A204.1 (cell line): ENCODE measurements around the gene ATP2C2.

Experiments
- FAIRE-seq: peaks from 2 replicates; lab custom pipeline; 2012; peaks lifted over from hg19 to GRCh38; lab: Jason Lieb, UNC

The ATP2C2 gene

GRCh38 chr16:84499638-84500037 is 131.3 kb downstream of the ATP2C2 start:
- FAIRE-seq = no peak

DNA sequence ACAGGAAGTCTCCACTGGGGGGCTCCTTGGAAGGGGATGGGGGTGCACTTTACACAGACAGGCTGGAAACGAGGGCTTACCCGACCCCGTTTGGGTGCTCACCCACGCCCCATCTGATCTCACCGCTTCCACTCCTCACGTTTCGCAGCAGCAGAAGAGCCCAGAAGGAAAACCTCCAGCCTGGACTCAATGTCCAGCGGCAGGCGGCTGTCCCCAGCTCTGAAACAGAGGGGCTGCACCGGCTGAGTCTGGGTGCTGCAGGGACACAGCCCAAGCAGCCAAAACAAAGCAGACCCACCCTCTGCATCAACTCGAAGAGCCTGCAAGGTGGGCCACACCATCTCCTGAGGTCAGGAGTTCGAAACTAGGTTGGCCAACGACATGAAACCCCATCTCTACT is 132.2 kb downstream of the ATP2C2 start:
- no peak for FAIRE-seq

DNA sequence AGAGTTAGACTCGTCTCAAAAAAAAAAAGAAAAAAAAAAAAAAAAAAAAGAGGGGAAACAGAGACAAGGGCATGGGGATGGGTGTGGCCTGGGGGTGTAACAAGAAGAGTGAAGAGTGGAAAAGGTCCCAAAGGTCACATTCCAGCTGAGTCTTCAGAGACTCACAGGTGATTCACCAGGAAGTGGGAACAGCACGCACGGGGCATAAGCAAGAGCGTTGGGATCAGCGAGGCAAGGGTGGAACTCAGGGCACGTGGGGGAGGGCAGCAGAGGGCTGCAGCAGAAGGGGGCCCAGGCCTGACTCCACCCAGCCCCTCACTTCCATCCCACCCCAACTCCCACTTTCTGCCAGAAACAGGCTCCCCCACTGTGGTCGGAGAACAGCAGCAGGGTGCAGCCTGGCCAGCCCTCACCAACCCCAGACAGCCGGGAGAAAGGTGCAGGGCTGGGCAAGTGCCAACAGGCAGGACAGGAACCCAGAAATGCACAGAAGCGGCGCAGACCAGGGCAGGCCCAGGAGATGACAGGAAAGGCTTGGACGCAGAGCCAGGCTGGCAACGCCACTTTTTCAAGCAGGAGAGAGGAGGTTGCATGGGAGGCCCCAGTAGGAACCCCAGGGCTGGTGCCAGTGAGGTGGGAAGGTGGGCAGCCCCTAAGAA is 132.9 kb downstream of the ATP2C2 start:
- FAIRE-seq = no peak

DNA sequence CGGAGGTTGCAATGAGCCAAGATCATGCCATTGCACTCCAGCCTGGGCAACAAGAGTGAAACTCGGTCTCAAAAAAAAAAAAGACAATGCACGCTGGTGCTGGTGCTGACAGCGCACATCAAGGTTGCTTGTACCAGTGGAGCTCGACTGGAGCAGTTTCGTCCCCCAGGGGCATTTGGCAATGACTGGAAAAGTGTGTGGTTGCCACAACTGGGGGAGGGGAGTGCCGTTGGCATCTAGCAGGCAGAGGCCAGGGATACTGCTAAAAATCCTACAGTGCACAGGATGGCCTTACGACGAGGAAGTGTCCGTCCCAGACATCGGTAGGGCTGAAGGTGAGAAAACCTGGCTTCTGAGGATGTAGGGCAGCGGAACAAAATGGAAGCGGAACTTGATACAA is 133.7 kb downstream of the ATP2C2 start:
- no peak for FAIRE-seq

DNA sequence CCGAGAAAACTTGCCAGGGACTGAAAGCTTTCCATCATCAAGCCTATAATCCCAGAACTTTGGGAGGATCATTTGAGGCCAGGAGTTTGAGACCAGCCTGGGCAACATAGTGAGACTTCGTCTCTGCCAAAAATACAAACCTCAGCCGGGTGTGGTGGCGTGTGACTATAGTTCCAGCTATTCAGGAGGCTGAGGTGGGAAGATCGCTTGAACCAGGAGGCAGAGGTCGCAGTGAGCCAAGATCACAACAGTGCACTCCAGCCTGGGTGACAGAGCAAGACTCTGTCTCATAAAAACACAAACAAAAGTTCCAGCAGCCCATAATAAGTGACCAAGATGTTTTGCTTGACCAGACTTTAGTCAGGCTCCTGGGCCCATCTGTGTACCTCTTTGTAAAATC is 134.2 kb downstream of the ATP2C2 start:
- no peak for FAIRE-seq

GRCh38 chr16:84503751-84504395 is 135.5 kb downstream of the ATP2C2 start:
- FAIRE-seq = no peak

GRCh38 chr16:84504420-84505248 is 136.3 kb downstream of the ATP2C2 start, which contains the start of gene MEAK7:
Gene MEAK7 (minus strand): TSS chr16:84504659. CDS start chr16:84498086, 6,573 bp downstream.
- FAIRE-seq = peak; percentile 83

- no peak for FAIRE-seq
Measured at GRCh38 chr16:84505249-84506187, 137.2 kb downstream of the ATP2C2 start.

DNA sequence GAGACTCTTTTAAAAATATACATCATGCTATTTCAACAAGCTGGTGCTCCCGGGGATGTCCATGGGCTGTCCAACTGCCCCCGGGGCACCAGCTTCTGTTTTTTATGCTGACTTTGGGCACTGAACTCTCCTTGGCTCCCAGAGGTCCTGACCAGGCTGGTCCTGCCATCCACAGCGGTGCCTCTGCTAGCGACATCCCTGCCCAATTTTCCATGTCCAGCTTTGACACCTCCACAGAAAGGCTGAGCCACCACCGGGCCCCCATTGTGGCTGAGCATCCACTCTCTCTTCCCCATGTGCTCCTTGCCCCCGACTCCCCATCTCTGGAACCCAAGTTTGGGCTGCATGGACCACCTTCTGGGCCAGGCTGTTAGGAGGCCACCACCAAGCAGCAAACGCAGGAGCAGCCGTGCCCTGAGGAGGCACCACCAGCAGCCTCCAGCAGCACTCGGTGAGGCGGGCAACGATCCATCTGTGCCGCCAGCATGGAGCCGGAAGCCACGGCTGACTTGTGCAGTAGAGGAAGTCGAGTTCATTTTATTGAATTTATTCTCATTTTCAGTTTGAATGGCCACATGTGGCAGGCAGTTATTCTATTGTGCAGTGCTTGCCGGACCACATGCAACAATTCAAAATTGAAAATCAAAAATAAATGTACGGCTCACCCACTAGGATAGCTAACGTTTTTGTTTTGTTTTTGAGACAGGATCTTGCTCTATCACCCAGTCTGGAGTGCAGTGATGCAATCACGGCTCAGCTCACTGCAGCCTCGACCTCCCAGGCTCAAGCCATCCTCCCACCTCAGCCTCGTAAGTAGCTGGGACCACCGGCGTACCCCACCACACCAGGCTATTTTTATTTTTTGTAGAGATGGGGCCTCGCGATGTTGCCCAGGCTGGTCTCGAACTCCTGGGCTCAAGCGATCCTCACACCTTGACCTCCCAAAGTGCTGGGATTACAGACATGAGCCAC is 139.0 kb downstream of the ATP2C2 start:
- FAIRE-seq = no peak

GRCh38 chr16:84508502-84508901 is 140.2 kb downstream of the ATP2C2 start:
- no peak for FAIRE-seq

- FAIRE-seq = no peak
Measured at GRCh38 chr16:84509032-84509950, 141.0 kb downstream of the ATP2C2 start.

- no peak for FAIRE-seq
Measured at GRCh38 chr16:84511180-84511800, 143.0 kb downstream of the ATP2C2 start.

- no peak for FAIRE-seq
Measured at GRCh38 chr16:84511831-84512230, 143.5 kb downstream of the ATP2C2 start.

- FAIRE-seq = no peak
Measured at GRCh38 chr16:84513123-84513522, 144.8 kb downstream of the ATP2C2 start.

DNA sequence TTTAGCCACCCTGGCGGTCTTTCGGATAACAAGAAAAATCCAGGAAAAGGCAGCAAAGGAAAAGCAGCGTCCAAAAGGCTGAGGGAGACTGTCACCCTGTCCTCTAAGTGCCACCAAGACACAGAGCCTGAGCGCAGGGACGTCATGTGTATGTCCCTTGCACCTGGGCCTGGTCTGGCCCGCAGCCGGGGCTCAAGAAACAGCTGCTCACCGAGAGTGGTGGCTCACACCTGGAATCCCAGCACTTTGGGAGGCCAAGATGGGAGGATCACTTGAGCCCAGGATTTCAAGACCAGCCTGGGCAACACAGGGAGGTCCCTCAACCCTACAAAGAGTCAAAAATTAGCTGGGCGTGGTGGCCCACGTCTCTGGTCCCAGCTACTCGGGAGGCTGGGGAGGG is 145.3 kb downstream of the ATP2C2 start:
- FAIRE-seq = no peak
